GM19023 (cell line): ENCODE data around the gene PLS1.
"Not testable (repeated sequence)": the region's sequence is repeated elsewhere in the genome, so short reads cannot be mapped to it uniquely, and the experiment has no call there.

Experiments used
- ATAC-seq: cut with Tn5 transposase; IDR thresholded peaks from one replicate; pipeline ENCODE4 v1.9.1; 2021; ENCODE audit warnings: mild to moderate bottlenecking, moderate library complexity; ENCODE audit not compliant: unreplicated experiment

The PLS1 gene

DNA sequence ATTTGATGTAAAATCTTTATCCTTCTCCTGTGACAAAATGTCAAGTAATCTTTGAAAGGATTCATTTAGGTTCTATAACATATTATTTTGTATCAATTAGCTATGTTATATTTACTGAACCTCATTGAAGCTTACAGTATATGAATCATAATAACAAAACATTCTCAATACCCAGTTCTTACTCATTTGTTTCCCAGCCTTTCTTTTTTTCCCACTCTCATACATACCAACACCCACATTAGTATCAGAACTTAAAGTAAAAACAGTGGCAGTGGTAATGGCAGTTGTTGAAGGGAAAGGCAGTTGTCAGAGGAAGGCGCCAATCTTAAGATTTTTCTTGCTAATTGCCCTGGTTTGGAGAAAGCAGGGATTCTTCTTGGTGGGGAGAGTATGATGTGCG is 94.4 kb downstream of the PLS1 start:
- no peak for ATAC-seq

DNA sequence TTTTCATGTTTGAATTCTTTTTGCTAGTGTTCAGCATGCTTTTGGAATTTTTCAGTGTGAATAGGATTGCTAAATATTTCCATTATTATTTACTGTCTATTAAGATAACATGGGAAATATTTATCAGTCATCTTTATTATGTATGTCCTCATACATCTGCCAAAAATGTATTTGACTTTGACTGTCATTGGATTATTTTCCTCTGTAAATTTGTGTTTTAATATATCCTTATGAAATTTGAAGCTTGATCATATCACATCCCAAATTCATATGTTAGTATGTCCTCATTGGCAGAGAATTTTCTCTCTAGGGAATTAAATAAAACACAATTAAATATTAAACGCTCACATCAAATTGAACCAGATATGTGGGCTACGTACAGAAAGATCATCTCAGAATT is 95.3 kb downstream of the PLS1 start:
- no peak for ATAC-seq

DNA sequence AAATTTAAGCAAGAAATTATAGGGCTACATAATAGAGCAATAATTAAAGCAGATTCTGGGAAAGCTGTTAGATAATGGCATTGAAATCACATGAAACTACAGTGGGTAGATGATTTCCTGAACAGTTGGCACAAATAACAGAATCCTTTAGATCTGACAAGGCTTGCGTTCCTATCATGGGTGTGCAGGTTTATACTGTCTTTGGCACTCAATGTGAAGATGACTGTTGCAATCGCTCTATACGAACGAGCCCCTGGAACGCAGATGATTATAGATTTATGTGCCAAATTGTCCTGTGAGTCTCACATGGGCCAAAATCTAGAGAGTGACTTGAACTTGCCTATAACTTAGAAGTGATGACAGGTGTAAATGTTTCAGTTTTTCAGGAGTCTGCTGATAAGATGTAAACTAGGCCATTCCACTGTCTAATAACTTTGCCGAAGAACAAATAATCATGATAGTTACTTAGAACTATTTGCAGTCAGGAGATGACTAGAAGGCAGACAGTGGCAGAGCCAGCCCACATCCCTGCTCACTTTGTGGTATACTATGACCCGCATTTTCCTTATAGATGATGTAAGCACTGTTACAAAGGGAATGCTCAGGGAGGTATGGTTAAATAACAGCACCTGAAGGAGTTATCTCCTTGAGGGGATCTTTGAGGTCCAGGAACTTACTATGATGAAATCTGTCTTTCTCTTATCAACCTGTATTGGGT is 97.1 kb downstream of the PLS1 start:
- no peak for ATAC-seq

DNA sequence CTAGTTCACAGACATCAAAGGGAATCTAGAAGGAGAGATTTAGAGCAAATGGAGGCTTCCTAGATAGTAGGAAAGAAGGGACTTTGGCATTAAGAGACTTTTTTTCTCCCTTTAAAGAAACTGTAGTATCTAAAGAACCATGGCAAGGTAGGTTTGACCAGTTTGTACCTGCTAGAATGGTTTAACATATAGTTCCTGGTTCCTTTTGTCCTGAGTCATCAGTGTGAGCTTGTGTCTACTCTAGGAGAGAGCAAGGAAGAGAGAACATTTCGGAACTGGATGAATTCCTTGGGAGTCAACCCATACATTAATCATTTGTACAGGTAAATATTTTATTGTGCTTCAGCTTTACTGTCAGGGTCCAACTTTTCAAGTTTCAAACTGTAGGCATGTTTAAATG is 98.0 kb downstream of the PLS1 start:
- no peak for ATAC-seq

DNA sequence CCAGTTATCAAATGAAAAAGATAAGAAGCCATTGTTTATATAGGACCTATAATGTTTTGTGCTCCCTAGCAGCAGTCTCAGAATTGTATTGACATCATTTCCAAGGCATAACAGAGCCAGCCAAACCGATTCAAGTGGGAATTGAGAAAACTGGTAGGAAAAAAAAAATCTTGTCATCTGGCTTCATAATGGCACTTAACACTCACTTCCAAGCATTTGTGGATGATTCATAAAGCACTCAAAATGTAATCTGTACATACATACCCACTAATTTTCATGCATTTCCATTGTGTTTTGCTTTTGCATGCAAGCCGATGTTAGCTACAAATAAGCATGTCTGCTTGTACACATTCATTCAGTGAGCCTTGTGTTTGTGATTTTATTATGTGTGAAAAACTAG is 109.0 kb downstream of the PLS1 start:
- no peak for ATAC-seq

DNA sequence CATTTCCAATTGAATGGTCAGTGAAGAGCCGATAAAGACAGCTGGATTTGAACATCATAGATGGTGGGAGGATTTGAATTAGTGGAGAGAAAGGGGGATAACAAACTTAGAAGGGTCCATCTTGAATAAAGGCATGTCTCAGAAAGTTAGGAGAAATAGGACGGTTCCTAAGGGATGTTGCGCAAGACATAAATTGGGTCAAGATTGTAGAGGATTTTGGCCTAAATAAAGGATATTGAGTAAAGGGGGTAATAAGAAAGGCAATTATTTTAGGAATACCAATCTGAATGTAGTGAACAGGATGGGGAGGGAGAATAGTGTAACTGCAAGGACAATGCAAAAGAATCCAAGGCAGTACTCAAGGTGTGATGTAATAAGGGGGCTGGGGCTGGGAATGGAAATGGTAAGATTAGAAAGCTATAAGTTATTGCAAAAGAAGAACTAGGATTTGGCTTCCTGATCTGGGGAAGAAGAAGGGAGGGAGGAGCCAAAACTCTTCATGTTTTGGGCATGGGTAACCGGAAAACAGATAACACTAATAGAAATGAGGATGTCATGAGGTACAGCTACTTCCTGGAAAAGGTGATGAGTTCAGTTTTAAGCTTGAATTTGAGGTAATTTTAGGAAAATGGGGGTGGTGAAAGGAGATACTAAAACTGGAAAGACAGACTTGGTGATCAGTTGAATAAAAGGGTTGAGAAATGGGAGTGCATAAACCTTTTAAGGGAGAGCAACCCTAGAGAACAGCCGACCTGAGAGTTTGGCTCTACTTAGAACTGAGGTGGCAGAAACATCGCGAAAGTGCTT is 110.3 kb downstream of the PLS1 start:
- ATAC-seq = no peak

DNA sequence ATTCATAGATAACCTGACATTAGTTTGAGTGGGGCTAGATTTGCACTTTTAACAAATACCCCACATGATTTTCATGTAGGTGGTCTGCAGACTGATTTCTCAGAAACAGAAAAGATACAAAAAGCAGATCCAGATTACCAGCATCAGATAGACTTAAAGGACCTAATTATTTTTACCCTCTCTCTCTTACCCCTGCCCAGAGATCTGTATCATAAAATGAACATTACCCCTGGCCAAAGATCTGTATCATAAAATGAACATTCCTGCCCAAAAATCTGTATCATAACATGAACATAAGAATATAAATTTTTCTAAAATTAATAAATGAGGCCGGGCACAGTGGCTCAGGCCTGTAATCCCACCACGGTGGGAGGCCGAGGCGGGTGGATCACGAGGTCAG is 113.0 kb downstream of the PLS1 start:
- no peak for ATAC-seq

DNA sequence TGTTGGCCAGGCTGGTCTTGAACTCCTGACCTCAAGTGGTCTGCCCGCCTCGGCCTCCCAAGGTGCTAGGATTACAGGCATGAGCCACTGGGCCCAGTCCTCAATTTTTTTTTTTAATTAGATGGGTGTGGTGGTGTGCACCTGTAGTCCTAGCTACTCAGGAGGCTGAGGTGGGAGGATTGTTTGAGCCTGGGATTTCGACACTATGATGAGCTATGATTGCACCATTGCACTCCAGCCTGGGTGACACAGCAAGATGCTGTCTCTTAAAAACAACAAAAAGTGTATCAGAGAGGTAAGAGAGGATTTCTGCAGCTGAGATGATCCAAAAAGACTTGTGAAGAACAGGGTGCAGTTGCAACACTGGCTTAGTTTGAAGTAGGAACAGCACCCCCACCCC is 118.7 kb downstream of the PLS1 start:
- not testable (repeated sequence) for ATAC-seq

DNA sequence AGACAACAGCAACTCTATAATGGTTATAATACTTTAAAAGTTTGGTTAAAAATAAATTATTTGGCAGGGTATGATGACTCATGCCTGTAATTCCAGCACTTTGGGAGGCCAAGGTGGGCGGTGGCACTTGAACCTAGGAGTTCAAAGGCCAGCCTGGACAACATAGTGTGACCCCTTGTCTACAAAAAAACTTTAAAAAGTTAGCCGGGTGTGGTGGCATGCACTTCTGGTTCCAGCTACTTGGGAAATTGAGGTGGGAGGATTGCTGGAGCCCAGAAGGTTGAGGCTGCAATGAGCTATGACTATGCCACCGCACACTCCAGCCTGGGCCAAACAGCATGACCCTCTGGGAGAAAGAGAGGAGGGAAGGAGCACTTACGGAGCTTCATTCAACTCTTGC is 119.9 kb downstream of the PLS1 start:
- ATAC-seq = no peak

DNA sequence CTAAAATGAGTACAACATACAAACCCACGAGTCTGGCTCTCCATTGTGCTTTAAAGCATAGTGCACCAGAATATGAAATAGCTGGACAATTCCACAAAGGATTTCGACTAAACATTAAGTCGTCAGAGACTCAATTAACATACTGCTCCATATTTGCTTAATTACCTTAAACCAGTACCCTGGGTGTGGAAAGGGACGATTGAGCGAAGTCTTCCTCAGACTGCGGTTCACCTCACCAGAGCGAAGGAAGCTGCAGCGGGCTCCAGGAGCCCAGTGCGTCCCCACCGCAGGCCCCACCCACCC is 127.4 kb downstream of the PLS1 start:
- peak; percentile 20 for ATAC-seq

DNA sequence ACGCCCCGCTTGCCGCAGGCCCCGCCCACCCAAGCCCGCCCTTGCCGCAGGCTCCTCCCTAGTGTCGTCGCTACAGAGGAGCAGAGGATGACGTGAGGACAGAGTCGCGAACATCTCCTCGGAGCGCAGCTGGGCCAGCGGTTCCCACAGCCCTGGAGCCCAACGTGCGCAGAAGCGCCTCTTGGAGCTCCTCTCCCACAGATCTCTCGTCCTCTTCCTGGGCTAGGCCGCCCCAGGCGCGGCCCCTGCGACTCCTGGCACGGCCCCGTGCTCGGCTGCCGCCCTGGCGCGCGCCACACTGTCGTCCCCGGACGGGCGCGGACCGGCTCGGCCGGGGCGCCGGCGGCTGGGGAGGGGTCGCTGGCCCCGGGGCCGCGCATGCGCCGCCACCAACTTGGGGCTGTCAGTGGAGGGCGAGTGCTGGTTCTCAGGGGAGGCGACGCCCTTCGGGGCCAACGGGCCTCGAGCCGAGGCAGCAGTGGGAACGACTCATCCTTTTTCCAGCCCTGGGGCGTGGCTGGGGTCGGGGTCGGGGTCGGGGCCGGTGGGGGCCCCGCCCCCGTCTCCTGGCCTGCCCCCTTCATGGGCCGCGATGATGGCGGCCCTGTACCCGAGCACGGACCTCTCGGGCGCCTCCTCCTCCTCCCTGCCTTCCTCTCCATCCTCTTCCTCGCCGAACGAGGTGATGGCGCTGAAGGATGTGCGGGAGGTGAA is 127.9 kb downstream of the PLS1 start, which contains the start of gene TRPC1:
Gene TRPC1, plus strand, starts transcription at position 67 of the 714 bp plus-strand sequence. Its CDS starts 526 bp downstream, at position 593.
- peak; percentile 96 for ATAC-seq

DNA sequence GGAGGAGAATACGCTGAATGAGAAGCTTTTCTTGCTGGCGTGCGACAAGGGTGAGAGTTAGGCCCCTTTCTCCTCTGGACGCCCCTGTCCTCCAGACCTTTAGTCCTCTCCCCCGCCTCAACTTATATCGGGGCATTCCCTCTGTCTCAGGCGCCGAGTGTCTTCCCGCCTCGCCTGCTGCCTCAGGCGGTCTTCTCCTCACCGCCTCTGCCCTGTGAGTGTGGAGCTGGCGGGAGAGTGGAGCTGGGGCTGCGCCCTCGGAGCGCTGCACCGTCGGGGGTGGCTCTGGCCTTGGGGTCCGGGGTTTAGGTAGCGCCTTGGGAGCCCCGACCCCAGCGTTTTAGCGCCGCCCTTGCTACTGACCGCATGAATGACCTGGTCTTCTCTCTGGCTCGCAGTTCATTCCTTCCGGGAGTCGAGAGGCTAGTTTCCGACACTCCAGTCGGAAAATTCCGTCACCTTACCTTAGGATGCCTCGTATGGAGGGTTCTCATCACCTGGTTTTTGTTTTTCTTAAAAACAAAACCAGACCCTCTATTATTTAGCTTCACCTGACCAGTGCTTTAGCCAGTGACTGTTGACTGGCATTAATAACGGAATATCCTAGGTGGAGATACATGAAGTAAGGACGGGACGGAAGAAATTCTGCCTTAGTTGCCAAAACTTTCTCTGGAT is 128.6 kb downstream of the PLS1 start:
- no peak for ATAC-seq

DNA sequence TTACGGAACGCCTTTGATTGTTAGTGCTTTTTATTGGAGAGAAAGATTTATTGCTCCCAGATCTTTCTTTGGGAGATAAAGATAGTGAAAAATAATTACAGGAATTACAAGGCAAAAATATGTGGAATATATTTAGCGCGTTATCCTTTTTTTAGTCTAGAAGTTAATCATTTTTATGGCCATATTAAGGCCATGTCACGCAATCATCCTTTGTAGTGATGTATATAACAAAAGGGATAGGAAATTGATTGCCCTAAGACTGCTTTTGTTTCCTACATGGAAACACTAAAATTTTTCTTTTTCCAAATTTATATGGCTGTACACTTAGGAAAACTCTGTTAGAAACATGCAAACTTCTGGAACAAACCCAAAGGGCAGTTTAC is 129.2 kb downstream of the PLS1 start:
- ATAC-seq = no peak

DNA sequence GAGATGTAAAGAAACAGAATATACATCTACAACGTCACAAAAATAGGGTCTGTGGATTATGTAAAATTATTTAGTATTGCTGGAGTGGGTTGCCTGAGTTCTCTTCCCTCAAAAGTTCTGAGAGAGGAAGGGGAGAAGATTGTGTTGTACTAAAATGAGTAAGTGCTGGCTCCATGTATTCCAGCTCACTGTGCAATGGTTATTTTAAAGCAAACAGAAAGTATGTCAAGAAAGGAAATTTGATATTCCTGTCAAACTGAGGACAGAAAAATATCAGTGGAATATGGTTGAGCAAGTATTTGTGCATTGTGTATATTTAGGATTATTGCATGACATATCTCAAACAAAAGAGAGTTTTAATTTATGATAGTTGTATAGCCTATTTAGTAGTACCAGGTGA is 129.8 kb downstream of the PLS1 start:
- ATAC-seq = no peak

DNA sequence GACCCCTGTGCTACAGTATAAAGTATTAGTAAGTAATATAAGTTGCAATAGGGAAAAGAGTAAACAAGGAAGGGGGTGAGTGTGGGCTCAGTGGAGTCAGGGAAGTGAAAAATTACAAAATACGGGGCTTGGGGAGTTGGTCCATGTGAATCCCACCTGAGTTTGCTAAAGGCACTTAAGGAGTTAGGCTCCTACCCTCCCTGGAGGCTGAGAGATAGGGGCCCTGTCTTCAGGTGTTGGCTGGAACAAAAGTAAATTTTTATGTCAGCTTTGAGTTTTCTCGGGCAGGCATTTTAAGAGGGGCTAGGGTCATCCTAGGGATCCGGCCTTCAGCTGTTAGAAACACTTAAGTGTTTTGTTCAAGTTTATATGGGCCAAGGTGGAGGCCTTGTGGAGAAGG is 135.9 kb downstream of the PLS1 start:
- ATAC-seq = no peak

DNA sequence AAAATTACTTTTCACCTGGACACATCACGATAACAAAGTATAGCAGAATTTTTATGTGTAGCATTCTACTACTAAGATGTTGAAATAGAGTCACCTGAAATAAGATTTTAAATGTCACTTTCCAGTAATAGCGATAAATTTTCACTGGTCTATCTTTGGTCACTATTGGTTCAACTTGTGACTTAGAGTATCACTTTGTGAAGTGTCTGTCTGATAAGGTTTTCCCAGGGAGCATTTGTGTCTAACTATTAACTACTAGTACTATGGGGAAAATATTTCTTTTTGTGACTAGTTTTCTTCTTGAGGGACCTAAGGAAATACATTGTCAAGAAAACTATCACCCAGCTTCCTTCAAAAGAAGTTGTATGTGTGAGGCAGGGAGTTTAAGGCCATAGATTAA is 138.6 kb downstream of the PLS1 start:
- ATAC-seq = no peak

DNA sequence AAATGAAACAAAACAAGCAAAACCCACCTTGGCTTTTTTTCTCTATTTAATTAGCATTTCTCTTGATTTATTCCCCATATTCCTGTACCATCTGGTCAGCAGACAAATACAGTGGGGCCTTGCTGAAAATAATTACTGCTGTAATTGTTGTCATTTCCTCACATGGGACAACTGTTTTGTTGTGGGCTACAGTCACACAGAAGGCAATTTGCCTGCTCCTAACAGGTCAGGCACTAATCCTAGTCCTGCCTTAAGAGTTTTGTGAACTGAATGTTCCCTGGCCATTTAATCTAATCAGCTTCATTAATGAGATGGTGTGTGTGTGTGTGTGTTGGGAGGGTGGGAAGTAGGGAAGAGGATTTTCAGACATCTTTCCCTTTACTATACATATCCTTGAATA is 139.3 kb downstream of the PLS1 start:
- no peak for ATAC-seq

DNA sequence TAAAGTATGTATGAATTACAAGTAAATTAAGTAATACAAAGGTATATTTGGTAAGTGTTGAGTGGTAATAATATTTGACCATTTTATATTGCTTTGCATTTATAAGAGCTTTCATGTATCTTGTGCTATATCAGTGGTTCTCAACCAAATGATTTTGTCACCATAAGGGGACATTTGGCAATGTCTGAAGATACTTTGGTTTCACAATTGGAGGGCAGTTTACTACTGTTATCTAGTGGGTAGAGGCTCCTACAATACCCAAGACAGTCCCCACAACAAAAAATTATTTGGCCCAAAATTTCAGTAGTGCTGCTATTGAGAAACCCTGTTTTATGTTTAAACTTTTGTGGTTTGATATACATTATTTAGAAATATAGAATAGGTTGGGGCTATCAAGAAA is 142.2 kb downstream of the PLS1 start:
- no peak for ATAC-seq

DNA sequence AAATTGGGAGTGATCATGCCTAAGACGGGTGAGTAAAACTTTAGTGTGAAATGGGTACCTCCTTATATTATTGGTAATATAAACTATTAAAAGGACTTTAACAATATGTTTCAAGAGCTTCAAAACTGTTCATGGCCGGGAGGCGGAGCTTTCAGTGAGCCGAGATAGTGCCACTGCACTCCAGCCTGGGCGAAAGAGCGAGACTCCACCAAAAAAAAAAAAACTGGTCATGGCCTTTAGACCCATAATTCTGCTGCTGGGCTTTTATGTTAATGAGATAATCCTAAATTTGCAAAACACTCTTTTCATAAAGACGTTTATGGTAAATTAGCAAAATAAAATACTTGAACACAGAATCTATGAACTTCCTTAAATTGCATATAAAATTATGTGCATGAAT is 150.5 kb downstream of the PLS1 start:
- ATAC-seq = no peak

DNA sequence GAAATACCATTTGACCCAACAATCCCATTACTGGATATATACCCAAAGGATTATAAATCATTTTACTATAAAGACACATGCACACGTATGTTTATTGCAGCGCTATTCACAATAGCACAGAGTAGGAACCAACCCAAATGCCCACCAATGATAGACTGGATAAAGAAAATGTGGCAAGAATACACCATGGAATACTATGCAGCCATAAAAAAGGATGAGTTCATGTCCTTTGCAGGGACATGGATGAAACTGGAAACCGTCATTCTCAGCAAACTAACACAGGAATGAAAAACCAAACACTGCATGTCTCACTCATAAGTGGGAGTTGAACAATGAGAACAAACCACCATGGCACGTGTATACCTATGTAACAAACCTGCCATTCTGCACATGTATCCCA is 154.3 kb downstream of the PLS1 start:
- ATAC-seq = not testable (repeated sequence)

DNA sequence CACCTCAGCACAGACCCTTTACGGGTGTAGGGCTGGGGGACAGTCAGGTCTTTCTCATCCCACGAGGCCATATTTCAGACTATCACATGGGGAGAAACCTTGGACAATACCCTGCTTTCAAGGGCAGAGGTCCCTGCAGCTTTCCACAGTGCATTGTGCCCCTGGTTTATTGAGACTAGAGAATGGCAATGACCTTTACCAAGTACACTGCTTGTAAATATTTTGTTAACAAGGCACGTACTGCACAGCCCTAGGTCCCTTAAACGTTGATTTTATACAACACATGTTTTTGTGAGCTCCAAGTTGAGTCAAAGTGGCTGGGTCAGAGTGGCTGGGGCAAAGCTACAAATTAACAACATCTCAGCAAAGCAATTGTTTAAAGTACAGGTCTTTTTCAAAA is 156.4 kb downstream of the PLS1 start:
- not testable (repeated sequence) for ATAC-seq
